UCSD-AML1 (cell line): Measurements from ENCODE around the gene DIP2C.
"Not testable (repeated sequence)": the region's sequence is repeated elsewhere in the genome, so short reads cannot be mapped to it uniquely, and the experiment has no call there.

ENCODE experiments used
- DNase-seq: peaks from one replicate; lab custom pipeline; 2025; ENCODE audit not compliant: unreplicated experiment; lab: John Stamatoyannopoulos, UW

DIP2C gene

GRCh38 chr10:695396-695795 lies 5.9 kb upstream of the DIP2C start:
- DNase-seq = no peak

- no peak for DNase-seq
Observed at GRCh38 chr10:693506-693905, 4.0 kb upstream of the DIP2C start.

- DNase-seq = no peak
Observed at GRCh38 chr10:692682-693351, 3.3 kb upstream of the DIP2C start.

GRCh38 chr10:691216-691615 lies 1.7 kb upstream of the DIP2C start:
- no peak for DNase-seq

GRCh38 chr10:690372-691161 lies 1.1 kb upstream of the DIP2C start:
- no peak for DNase-seq

GRCh38 chr10:689121-689451 lies 382 bp downstream of the DIP2C start:
- no peak for DNase-seq

- no peak for DNase-seq
Observed at GRCh38 chr10:688312-689120, 952 bp downstream of the DIP2C start.

GRCh38 chr10:687583-688311 lies 1.7 kb downstream of the DIP2C start:
- no peak for DNase-seq

GRCh38 chr10:686155-686931 lies 3.1 kb downstream of the DIP2C start:
- DNase-seq = no peak

GRCh38 chr10:685613-686012 lies 3.9 kb downstream of the DIP2C start:
- DNase-seq = no peak

GRCh38 chr10:683448-684071 lies 5.9 kb downstream of the DIP2C start:
- DNase-seq = no peak

GRCh38 chr10:682931-683447 lies 6.5 kb downstream of the DIP2C start:
- DNase-seq = no peak

- DNase-seq = no peak
Observed at GRCh38 chr10:681670-682318, 7.7 kb downstream of the DIP2C start.

GRCh38 chr10:680745-681144 lies 8.7 kb downstream of the DIP2C start:
- no peak for DNase-seq

GRCh38 chr10:680146-680545 lies 9.3 kb downstream of the DIP2C start:
- no peak for DNase-seq

GRCh38 chr10:679556-679955 lies 9.9 kb downstream of the DIP2C start:
- no peak for DNase-seq

- not testable (repeated sequence) for DNase-seq
Observed at GRCh38 chr10:678662-679005, 10.8 kb downstream of the DIP2C start.

- no peak for DNase-seq
Observed at GRCh38 chr10:677750-678661, 11.5 kb downstream of the DIP2C start.
